GM06990 (cell line): ENCODE results near the gene C1orf35.

ENCODE experiments used
- DNase-seq: peaks from one replicate; pipeline ENCODE4 v3.0.0-alpha.2; 2011; ENCODE audit not compliant: insufficient read length; ENCODE audit errors: extremely low read depth
- H3K27me3 ChIP-seq: replicated peaks from 2 replicates; pipeline ENCODE4 v1.6.0; 2011; ENCODE audit warnings: low read length; ENCODE audit not compliant: control insufficient read depth, insufficient read depth
- H3K36me3 ChIP-seq: 2 replicates; pipeline ENCODE4 v1.5.1; 2011; ENCODE audit warnings: low read length; ENCODE audit not compliant: control insufficient read depth, insufficient read depth
- H3K4me3 ChIP-seq: replicated peaks from 2 replicates; pipeline ENCODE4 v1.5.1; 2011; ENCODE audit warnings: low read depth, mild to moderate bottlenecking, control low read depth, low read length
- CTCF ChIP-seq: IDR thresholded peaks from 2 replicates; pipeline ENCODE4 v1.5.1; 2011; ENCODE audit warnings: low read length, control low read depth, mild to moderate bottlenecking, inconsistent platforms; ENCODE audit not compliant: insufficient read depth, poor library complexity, severe bottlenecking

The C1orf35 gene

DNA sequence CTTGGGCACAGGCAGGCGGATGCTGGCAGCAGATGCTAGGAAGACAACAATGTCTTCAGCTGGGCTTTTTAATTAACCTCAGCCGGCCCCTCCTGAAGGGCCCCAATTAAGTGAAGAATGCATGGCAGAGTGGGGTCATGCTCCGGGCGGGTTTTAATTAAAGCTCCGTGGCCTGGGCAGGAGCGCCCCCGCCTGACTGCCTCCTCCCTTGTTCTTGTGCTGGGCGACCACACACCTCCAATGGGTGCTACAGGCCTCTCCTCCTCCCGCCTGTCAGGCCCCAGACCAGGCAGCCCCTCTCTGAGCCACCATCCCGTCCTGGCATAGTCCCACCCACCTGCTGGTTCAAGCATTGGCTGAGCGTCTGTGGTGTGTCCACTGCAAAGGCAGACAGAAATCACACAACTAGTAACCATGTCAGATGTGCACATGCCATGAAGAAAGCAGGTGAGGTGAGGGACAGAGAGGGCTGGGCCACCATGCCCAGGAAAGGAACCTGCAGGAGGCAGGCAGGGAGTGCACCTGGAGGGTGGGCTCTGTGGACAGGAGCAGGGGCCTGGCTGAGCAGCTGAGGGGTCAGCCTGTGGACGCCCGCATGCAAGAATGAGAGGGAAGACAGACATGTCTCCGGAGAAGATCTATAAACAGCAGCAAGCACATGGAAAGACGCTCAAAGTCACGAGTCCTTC, 29.1 kb downstream of the C1orf35 start:
- Histone ChIP-seq H3K27me3 (no peaks in the 10 kb centered on the region), H3K36me3 (no peaks in the 10 kb centered on the region; the same call in 1 of the 2 replicates), H3K4me3 (no peak overlapping the region)
- TF ChIP-seq CTCF: peak; percentile 25
- DNase-seq: no peak

GRCh38 chr1:228073061-228073856, 29.9 kb downstream of the C1orf35 start:
- no peak for TF ChIP-seq CTCF
- Histone ChIP-seq H3K27me3 (no peaks in the 10 kb centered on the region), H3K36me3 (no peaks in the 10 kb centered on the region; the same call in 1 of the 2 replicates), H3K4me3 (no peak overlapping the region)
- no peak for DNase-seq

DNA sequence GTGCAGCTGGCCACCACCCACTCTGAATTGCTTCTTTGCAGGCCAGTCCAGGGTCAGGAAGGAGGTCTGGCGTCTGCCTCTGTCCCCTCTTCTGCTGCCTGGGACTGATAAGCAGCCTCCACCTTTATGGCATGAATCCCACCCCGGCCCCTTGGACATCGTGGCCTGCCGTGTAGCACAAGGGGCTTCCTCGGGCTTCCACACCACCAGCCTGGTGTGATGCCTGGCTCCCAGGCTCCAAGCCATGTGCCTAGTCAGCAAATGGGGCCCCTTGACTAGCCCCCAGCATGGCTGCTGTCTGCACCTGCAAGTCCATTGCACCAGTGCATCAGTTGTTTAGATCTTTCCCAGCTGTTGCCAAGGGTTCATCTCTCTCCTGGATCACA, 30.5 kb downstream of the C1orf35 start:
- Histone ChIP-seq H3K27me3 (no peaks in the 10 kb centered on the region), H3K4me3 (no peak overlapping the region), H3K36me3 (no peaks in the 10 kb centered on the region; the same call in 1 of the 2 replicates)
- DNase-seq: no peak
- no peak for TF ChIP-seq CTCF

- no peak for DNase-seq
- H3K4me3 ChIP-seq: no peak overlapping the region
- H3K36me3 ChIP-seq: no peaks in the 10 kb centered on the region
- no peak for TF ChIP-seq CTCF
- no peaks in the 10 kb centered on the region for H3K27me3 ChIP-seq
Observed at GRCh38 chr1:228071839-228072657, 31.1 kb downstream of the C1orf35 start.

DNA sequence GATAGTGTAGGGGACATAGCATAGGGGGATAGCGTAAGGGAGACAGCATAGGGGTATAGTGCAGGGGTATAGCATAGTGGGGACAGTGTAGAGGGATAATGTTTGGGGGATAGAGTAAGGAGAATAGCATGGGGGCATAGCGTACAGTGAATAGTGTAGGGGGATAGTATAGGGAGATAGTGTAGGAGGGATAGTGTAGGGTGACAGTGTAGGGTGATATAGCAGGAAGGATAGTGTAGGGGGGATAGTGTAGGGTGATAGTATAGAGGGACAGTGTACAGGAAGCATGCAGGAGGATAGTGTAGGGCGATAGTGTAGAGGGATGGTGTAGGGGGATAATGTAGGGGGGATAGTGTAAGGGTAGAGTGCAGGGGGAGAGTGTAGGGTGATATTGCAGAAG, 32.3 kb downstream of the C1orf35 start:
- Histone ChIP-seq H3K27me3 (no peaks in the 10 kb centered on the region; the same call in 1 of the 2 replicates), H3K36me3 (no peaks in the 10 kb centered on the region), H3K4me3 (no peak overlapping the region)
- DNase-seq: no peak
- no peak for TF ChIP-seq CTCF
